HepG2 (cell line): ENCODE data around the gene C2orf49. TPM values are rescaled to one million over a fixed set of nuclear protein-coding genes. Genes with fewer than 3 reads are reported as not detected.

Source experiments
- ATAC-seq: fragments of 200-7000 bp; cut with Tn5 transposase; 3 replicates; pipeline ENCODE4 v1.9.1; 2020; ENCODE audit warnings: mild to moderate bottlenecking, moderate library complexity
- BruUV-seq: library from RNA; stranded (reverse); fragments of 400-500 nt; replicated peaks from 2 replicates; lab custom pipeline; 2021; lab: Mats Ljungman, UMichigan
- CTCF ChIA-PET: fragments of 300-600 bp; formaldehyde crosslinking; extraction: SDS; loops from one replicate; lab custom pipeline; 2021; ENCODE audit warnings: low total read pairs, inconsistent platforms, low intra/inter-chr PET ratio; lab: Yijun Ruan, JAX
- POLR2A ChIA-PET: fragments of 350-600 bp; sonication (Branson Sonifier 250); formaldehyde crosslinking; loops from one replicate; lab custom pipeline; 2020; ENCODE audit warnings: antibody characterized with exemption, inconsistent platforms; lab: Yijun Ruan, JAX
- DNase-seq: peaks from one replicate; pipeline ENCODE4 v3.0.0-alpha.2; 2015; ENCODE audit warnings: low spot score
- FAIRE-seq: peaks from 3 replicates; lab custom pipeline; 2011; peaks lifted over from hg19 to GRCh38; lab: Jason Lieb, UNC
- H2AFZ ChIP-seq: one replicate; pipeline ENCODE4 v1.6.1; 2011; ENCODE audit warnings: low read length, inconsistent platforms
- H3K27ac ChIP-seq: fragments of 300-600 bp; 3 replicates; pipeline ENCODE4 v1.8.0; 2011; ENCODE audit warnings: mixed run types, mild to moderate bottlenecking, mixed read lengths, low read length, inconsistent platforms; ENCODE audit not compliant: insufficient read depth; ENCODE audit errors: extremely low read length
- H3K27me3 ChIP-seq, 2 experiments: fragments of 200-600 bp in 1 of 2; 2 replicates in 1 of 2; 3 replicates in 1 of 2; pipeline versions ENCODE4 v1.6.0 to v1.8.0; 2011; ENCODE audit warnings: low read length in 2 of 2, mild to moderate bottlenecking in 2 of 2, moderate library complexity in 2 of 2, inconsistent platforms in 1 of 2; ENCODE audit not compliant: insufficient read depth in 2 of 2, control insufficient read depth in 1 of 2
- H3K36me3 ChIP-seq, 2 experiments: fragments of 200-600 bp in 1 of 2; replicated peaks in 1 of 2; 2 replicates in 1 of 2; 3 replicates in 1 of 2; pipeline versions ENCODE4 v1.5.1 to v1.8.0; 2011; ENCODE audit warnings: low read length in 2 of 2, inconsistent platforms in 1 of 2; ENCODE audit not compliant: insufficient read depth in 2 of 2, control insufficient read depth in 1 of 2
- H3K4me1 ChIP-seq: 2 replicates; pipeline ENCODE4 v1.5.1; 2012; ENCODE audit warnings: low read length, inconsistent platforms; ENCODE audit not compliant: insufficient read depth
- H3K4me2 ChIP-seq: 2 replicates; pipeline ENCODE4 v1.6.0; 2011; ENCODE audit warnings: low read depth, low read length, inconsistent platforms
- H3K4me3 ChIP-seq, 3 experiments: fragments of 200-600 bp in 1 of 3; sonication (generic), shearing (Covaris generic) in 1 of 3; replicated peaks in 1 of 3; 2 replicates each; pipeline ENCODE4 v1.5.1; 2011 to 2016; ENCODE audit warnings: low read length in 3 of 3, inconsistent platforms in 2 of 3, low read depth in 2 of 3, mild to moderate bottlenecking in 2 of 3, control low read depth in 1 of 3, mixed read lengths in 1 of 3; ENCODE audit not compliant: insufficient read depth in 1 of 3
- H3K79me2 ChIP-seq: one replicate; pipeline ENCODE4 v1.6.1; 2011; ENCODE audit warnings: low read length, inconsistent platforms; ENCODE audit not compliant: insufficient read depth
- H3K9ac ChIP-seq: 2 replicates; pipeline ENCODE4 v1.6.0; 2011; ENCODE audit warnings: mild to moderate bottlenecking, low read depth, low read length, inconsistent platforms; ENCODE audit not compliant: insufficient read depth
- H3K9me3 ChIP-seq: 2 replicates; pipeline ENCODE4 v1.5.1; 2012; ENCODE audit warnings: mild to moderate bottlenecking, low read length
- H4K20me1 ChIP-seq: 2 replicates; pipeline ENCODE4 v1.6.0; 2011; ENCODE audit warnings: inconsistent platforms, mild to moderate bottlenecking, low read length, moderate library complexity; ENCODE audit not compliant: insufficient read depth
- FOXK1 ChIP-seq: sonication (generic); formaldehyde crosslinking; IDR thresholded peaks from 2 replicates; pipeline ENCODE4 v1.4.0; 2020; ENCODE audit warnings: low read depth, missing genetic modification reagents, borderline replicate concordance
- HNRNPL ChIP-seq: fragments of 200-400 bp; formaldehyde crosslinking; IDR thresholded peaks from 2 replicates; pipeline ENCODE4 v1.6.1; 2017; ENCODE audit warnings: mild to moderate bottlenecking, low read depth, low read length
- PRPF4 ChIP-seq: fragments of 200-400 bp; formaldehyde crosslinking; IDR thresholded peaks from 2 replicates; pipeline ENCODE4 v1.6.1; 2016; ENCODE audit warnings: low read length, low read depth; ENCODE audit not compliant: poor library complexity, severe bottlenecking
- ZNF546 ChIP-seq: sonication (generic); formaldehyde crosslinking; conservative IDR thresholded peaks from 2 replicates; pipeline ENCODE4 v1.8.1; 2023; ENCODE audit warnings: mild to moderate bottlenecking, missing genetic modification reagents
- ZNF564 ChIP-seq: sonication (generic); formaldehyde crosslinking; IDR thresholded peaks from 2 replicates; pipeline ENCODE4 v1.8.1; 2023; ENCODE audit warnings: mild to moderate bottlenecking, missing genetic modification reagents
- ZNF652 ChIP-seq: IDR thresholded peaks from 2 replicates; pipeline ENCODE4 v1.6.1; 2016; ENCODE audit warnings: low read depth, borderline replicate concordance
- WGBS: methylation state at CpG from one replicate; pipeline ENCODE4 v1.1.6; 2017; ENCODE audit warnings: low lambda C conversion rate; 5-methylcytosine and 5-hydroxymethylcytosine counted together
- in situ Hi-C: cut with HindIII; loops from 2 replicates; pipeline ENCODE4 v1.10.0; 2017; ENCODE audit warnings: low pct_unique_long_range_greater_than_20kb; ENCODE audit not compliant: extremely low pct_ligation_motif_present
- intact Hi-C: fragments of 100-400 bp; cut with micrococcal nuclease; formaldehyde crosslinking; loops from one replicate; pipeline ENCODE4 v1.10.0; 2022; ENCODE audit not compliant: unreplicated experiment
- polyA plus RNA-seq, 8 experiments: library from polyadenylated mRNA; depleted of rRNA in 3 of 8; stranded (reverse) in 7 of 8; unstranded in 1 of 8; fragments of >200 nt; fragmentation: Illumina TruSeq in 4 of 8; extraction: Trizol in 4 of 8; gene quantifications; 2 replicates each; pipeline versions ENCODE4 v1.2.1 to v1.2.3, GENCODE V29; 2011 to 2016; ENCODE audit warnings: low read depth in 4 of 8, missing spikeins in 1 of 8, mixed read lengths in 1 of 8; ENCODE audit not compliant: insufficient read depth in 1 of 8
- total RNA-seq, 5 experiments: library from RNA; depleted of rRNA; stranded (reverse); fragments of >200 nt; fragmentation: Illumina TruSeq; extraction: Trizol; gene quantifications; 2 replicates each; pipeline ENCODE4 v1.2.3, GENCODE V29; 2016; ENCODE audit warnings: low read depth in 1 of 5
- TF ChIP-seq, protein P1 (sequence below): sonication (generic); formaldehyde crosslinking; IDR thresholded peaks from 2 replicates; pipeline ENCODE4 v1.5.1; 2020; ENCODE audit warnings: mild to moderate bottlenecking, missing genetic modification reagents, borderline replicate concordance
- TF ChIP-seq, protein P2 (sequence below): sonication (generic); formaldehyde crosslinking; IDR thresholded peaks from 2 replicates; pipeline ENCODE4 v1.5.1; 2020; ENCODE audit warnings: mild to moderate bottlenecking, moderate library complexity, missing genetic modification reagents
- TF ChIP-seq, protein P3 (sequence below): sonication (generic); formaldehyde crosslinking; IDR thresholded peaks from 2 replicates; pipeline ENCODE4 v1.5.0; 2020; ENCODE audit warnings: missing genetic modification reagents
- TF ChIP-seq, protein P4 (sequence below): sonication (generic); formaldehyde crosslinking; IDR thresholded peaks from 2 replicates; pipeline ENCODE4 v1.5.0; 2020; ENCODE audit warnings: mild to moderate bottlenecking, missing genetic modification reagents

The C2orf49 gene
- total and polyA plus RNA-seq, 2 of the 13 experiments (the other 11 are each of a cell fraction or from before 2014, with no cell fraction given): 24.7 to 28.8 TPM

DNA sequence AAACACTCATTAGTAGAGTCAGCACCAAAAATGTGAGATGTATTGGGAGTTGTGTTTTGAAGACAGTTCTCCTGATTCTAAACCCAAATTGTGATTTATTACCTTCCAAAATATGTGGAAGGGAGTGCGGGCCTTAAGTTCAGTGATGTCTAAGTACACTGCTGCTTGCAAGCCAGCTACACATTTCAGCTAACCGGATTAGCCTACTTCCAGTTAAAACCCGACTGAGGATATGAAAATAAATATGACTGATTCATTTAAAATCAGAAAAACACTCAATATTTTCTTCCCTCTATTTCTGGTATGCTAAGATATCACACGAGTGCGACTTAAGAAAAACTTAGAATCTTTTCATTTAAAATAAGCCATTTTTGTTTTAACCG lies 60.6 kb downstream of the C2orf49 start (continued):
- TF ChIP-seq, protein P1, sequence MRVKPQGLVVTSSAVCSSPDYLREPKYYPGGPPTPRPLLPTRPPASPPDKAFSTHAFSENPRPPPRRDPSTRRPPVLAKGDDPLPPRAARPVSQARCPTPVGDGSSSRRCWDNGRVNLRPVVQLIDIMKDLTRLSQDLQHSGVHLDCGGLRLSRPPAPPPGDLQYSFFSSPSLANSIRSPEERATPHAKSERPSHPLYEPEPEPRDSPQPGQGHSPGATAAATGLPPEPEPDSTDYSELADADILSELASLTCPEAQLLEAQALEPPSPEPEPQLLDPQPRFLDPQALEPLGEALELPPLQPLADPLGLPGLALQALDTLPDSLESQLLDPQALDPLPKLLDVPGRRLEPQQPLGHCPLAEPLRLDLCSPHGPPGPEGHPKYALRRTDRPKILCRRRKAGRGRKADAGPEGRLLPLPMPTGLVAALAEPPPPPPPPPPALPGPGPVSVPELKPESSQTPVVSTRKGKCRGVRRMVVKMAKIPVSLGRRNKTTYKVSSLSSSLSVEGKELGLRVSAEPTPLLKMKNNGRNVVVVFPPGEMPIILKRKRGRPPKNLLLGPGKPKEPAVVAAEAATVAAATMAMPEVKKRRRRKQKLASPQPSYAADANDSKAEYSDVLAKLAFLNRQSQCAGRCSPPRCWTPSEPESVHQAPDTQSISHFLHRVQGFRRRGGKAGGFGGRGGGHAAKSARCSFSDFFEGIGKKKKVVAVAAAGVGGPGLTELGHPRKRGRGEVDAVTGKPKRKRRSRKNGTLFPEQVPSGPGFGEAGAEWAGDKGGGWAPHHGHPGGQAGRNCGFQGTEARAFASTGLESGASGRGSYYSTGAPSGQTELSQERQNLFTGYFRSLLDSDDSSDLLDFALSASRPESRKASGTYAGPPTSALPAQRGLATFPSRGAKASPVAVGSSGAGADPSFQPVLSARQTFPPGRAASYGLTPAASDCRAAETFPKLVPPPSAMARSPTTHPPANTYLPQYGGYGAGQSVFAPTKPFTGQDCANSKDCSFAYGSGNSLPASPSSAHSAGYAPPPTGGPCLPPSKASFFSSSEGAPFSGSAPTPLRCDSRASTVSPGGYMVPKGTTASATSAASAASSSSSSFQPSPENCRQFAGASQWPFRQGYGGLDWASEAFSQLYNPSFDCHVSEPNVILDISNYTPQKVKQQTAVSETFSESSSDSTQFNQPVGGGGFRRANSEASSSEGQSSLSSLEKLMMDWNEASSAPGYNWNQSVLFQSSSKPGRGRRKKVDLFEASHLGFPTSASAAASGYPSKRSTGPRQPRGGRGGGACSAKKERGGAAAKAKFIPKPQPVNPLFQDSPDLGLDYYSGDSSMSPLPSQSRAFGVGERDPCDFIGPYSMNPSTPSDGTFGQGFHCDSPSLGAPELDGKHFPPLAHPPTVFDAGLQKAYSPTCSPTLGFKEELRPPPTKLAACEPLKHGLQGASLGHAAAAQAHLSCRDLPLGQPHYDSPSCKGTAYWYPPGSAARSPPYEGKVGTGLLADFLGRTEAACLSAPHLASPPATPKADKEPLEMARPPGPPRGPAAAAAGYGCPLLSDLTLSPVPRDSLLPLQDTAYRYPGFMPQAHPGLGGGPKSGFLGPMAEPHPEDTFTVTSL: no peak
- no peak for TF ChIP-seq FOXK1 (CRISPR knock-in tag)

DNA sequence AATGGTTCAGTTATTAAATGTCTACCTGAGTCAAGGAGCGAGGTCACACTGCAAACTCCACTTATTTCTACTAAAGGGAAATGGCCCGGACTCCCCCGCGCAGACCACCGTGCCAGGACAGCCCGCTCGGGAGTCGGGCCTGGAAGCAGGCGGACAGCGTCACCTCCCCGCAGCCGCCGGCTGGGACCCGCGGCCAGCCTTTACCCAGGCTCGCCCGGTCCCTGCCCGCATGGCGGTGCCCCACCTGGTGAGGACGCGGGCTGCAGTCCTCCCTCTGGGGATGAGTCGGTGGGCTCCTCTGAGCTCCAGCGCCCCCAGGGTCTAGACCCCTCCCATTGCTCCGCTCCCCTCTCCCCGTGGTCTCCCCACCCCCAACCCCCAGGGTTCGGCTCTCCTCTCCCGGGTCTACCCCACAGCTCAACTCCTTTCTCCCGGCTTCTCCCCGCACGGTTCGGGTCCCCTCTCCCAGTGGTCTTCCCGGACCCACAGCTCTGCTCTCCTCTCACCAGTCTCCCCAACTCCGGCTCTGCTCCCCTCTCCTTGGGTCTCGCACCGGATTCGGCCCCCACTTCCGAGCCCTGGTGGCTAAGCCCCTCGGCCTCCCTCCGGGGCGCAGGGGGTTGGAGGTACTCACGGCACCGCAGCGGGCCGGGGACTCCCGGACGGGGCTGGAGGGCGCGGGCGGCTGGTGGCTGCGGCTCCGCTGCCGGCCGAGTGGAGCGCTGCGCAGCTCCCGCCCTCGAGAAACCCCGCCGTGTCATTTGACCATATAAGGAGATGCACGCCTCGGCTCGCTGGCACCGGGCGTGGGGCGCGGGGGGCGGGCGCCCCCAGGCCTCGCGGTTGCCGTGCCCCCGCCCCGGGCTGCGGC lies 61.2 kb downstream of the C2orf49 start, which contains the start of gene FHL2:
Gene FHL2 (minus strand): TSS at position 716 of the 871 bp plus-strand sequence. CDS start 12,535 bp downstream, outside the sequence.
- no peak for FAIRE-seq
- peak; percentile 64 for DNase-seq
- no peaks in the 10 kb centered on the region for H3K9me3 ChIP-seq
- H2AFZ ChIP-seq: no peak within 1 kb of the TSS
- H4K20me1 ChIP-seq: no peaks in the 10 kb centered on the region
- H3K79me2 ChIP-seq: peaks cover 20% of the 10 kb centered on the region
- intact Hi-C loops: no loop called here
- peak within 1 kb of the TSS; percentile 81 for H3K9ac ChIP-seq
- 27% methylated on average over 56 of the region's 74 CpGs for WGBS
- peak within 1 kb of the TSS; percentile 65 to 85 (median 80) for H3K4me3 ChIP-seq
- peaks cover 0 to 6% of the 10 kb centered on the region in 2 experiments; a peak in 2 of 5 replicates for H3K27me3 ChIP-seq
- CTCF ChIA-PET: interaction anchor here (0.9 kb wide), 1 partner anchor 29 kb away, joined by 3 read pairs; no protein-coding TSS in a partner anchor
- POLR2A ChIA-PET: no interaction called here
- H3K4me1 ChIP-seq: peaks cover 60% of the 10 kb centered on the region
- BruUV-seq: no TSS peak
- H3K36me3 ChIP-seq: peaks cover 0 to 3% of the 10 kb centered on the region in 2 experiments; a peak in 2 of 5 replicates
- ATAC-seq: peak; percentile 98
- in situ Hi-C loops: no loop called here
- peak within 1 kb of the TSS; percentile 78 for H3K4me2 ChIP-seq
- peak within 1 kb of the TSS; percentile 31 for H3K27ac ChIP-seq
- TF ChIP-seq, protein P2, sequence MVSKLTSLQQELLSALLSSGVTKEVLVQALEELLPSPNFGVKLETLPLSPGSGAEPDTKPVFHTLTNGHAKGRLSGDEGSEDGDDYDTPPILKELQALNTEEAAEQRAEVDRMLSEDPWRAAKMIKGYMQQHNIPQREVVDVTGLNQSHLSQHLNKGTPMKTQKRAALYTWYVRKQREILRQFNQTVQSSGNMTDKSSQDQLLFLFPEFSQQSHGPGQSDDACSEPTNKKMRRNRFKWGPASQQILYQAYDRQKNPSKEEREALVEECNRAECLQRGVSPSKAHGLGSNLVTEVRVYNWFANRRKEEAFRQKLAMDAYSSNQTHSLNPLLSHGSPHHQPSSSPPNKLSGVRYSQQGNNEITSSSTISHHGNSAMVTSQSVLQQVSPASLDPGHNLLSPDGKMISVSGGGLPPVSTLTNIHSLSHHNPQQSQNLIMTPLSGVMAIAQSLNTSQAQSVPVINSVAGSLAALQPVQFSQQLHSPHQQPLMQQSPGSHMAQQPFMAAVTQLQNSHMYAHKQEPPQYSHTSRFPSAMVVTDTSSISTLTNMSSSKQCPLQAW (CRISPR knock-in tag): no peak
- TF ChIP-seq PRPF4: peak; percentile 93
- peak; percentile 66; the same call in 1 of the 2 replicates for TF ChIP-seq ZNF564 (CRISPR knock-in tag)
- TF ChIP-seq ZNF546 (CRISPR knock-in tag): peak; percentile 73; the same call in 1 of the 2 replicates
- TF ChIP-seq, protein P3, sequence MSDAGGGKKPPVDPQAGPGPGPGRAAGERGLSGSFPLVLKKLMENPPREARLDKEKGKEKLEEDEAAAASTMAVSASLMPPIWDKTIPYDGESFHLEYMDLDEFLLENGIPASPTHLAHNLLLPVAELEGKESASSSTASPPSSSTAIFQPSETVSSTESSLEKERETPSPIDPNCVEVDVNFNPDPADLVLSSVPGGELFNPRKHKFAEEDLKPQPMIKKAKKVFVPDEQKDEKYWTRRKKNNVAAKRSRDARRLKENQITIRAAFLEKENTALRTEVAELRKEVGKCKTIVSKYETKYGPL (CRISPR knock-in tag): no peak
- TF ChIP-seq ZNF652: no peak
- TF ChIP-seq, protein P4, sequence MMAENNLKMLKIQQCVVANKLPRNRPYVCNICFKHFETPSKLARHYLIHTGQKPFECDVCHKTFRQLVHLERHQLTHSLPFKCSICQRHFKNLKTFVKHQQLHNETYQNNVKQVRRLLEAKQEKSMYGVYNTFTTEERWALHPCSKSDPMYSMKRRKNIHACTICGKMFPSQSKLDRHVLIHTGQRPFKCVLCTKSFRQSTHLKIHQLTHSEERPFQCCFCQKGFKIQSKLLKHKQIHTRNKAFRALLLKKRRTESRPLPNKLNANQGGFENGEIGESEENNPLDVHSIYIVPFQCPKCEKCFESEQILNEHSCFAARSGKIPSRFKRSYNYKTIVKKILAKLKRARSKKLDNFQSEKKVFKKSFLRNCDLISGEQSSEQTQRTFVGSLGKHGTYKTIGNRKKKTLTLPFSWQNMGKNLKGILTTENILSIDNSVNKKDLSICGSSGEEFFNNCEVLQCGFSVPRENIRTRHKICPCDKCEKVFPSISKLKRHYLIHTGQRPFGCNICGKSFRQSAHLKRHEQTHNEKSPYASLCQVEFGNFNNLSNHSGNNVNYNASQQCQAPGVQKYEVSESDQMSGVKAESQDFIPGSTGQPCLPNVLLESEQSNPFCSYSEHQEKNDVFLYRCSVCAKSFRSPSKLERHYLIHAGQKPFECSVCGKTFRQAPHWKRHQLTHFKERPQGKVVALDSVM (CRISPR knock-in tag): peak; percentile 46; the same call in 1 of the 2 replicates
- peak; percentile 66; the same call in 1 of the 2 replicates for TF ChIP-seq HNRNPL
